Prostate gland (tissue), 2 donors: ENCODE results near the gene MAD1L1.

Experiments used
- CTCF ChIP-seq, 4 experiments: fragments of 200-600 bp in 2 of 4; fragments of 450-650 bp in 2 of 4; sonication (generic) in 2 of 4; IDR thresholded peaks; 1 replicate in 3 of 4; 2 replicates in 1 of 4; pipeline ENCODE4 v1.5.1; 2016 to 2019; ENCODE audit warnings: antibody characterized with exemption in 4 of 4, mild to moderate bottlenecking in 2 of 4, moderate library complexity in 2 of 4
- POLR2A ChIP-seq: fragments of 450-650 bp; IDR thresholded peaks from one replicate; pipeline ENCODE4 v1.6.1; 2016; ENCODE audit warnings: antibody characterized with exemption, mild to moderate bottlenecking

- no peak for TF ChIP-seq CTCF (IDR thresholded peaks at IDR 0.05)
- no peak for TF ChIP-seq POLR2A
Measured at GRCh38 chr7:1863091-1863900, 369.4 kb downstream of the MAD1L1 start.
